Dendritic cell treated with granulocyte-macrophage colony-stimulating factor and Interleukin-4, amounts not matched to agents 40 ng/mL and 50 ng/mL, for 4 days (primary cell): ENCODE data around the gene GJC2.

ENCODE experiments used
- H3K27ac Mint-ChIP-seq: one replicate; pipeline ENCODE4 v1.8.0; 2022; ENCODE audit warnings: mild to moderate bottlenecking, mixed read lengths
- H3K27me3 Mint-ChIP-seq: one replicate; pipeline ENCODE4 v1.8.0; 2022; ENCODE audit warnings: mild to moderate bottlenecking, mixed read lengths
- H3K36me3 Mint-ChIP-seq: one replicate; pipeline ENCODE4 v1.8.0; 2022; ENCODE audit warnings: low read depth, mixed read lengths
- H3K4me1 Mint-ChIP-seq: one replicate; pipeline ENCODE4 v1.8.0; 2022; ENCODE audit warnings: low read depth, mixed read lengths
- H3K4me3 Mint-ChIP-seq: one replicate; pipeline ENCODE4 v1.8.0; 2022; ENCODE audit warnings: mild to moderate bottlenecking, moderate library complexity, mixed read lengths
- H3K9me3 Mint-ChIP-seq: one replicate; pipeline ENCODE4 v1.8.0; 2022; ENCODE audit warnings: mixed read lengths
- intact Hi-C: fragments of 100-400 bp; cut with micrococcal nuclease; formaldehyde crosslinking; loops from one replicate; pipeline ENCODE4 v1.15.0; 2022

GJC2 gene

GRCh38 chr1:228154021-228154669, 4.4 kb downstream of the GJC2 start:
- Mint-ChIP-seq H3K36me3 (peaks cover 19% of the 10 kb centered on the region), H3K9me3 (no peaks in the 10 kb centered on the region), H3K27ac (no peak overlapping the region), H3K4me3 (no peak overlapping the region), H3K4me1 (peaks cover 12% of the 10 kb centered on the region), H3K27me3 (peaks cover 8% of the 10 kb centered on the region)
- intact Hi-C loops = no loop called here

DNA sequence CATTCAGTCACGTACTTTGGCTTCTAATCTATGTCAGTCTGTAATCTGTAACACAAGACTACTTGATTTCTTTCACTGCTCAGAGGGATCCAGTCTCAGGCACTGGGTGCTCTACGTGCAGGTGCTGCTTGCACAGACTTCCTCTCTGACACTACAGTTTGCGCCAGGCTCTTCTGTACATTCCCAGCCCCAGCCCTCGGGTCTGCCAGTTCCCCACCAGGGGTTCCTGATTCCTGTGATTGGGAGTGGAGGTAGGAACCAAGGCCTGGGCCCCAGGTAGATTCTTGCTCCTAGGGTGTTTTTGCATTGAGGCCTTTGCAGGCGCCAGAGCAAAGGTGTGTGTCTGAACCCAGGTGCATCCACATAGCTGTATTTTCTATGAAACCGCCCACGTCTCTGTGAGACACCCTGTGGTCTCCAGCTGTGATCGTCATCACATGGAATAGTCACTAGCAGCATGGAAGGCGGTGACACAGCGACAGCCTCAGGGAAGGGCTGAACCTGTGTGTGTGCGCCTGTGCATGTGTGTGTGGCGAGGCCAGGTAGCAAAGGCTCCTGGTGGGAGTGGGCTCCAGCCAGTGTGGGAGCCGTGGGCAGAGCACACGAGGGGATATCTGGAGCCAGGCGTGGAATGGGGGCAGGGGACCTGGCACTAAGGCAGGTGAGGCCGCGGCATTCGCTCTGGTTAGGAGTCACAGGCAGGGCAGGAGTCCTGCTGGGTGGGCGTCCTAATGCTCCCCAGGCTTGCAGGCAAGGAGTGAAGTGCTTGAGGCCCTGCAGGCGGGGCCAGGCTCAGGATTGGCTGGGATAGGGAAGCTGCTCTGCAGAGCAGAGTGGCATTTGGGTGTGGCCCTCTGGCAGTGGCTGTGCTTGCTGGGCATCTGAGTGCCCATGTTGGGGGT, 5.2 kb downstream of the GJC2 start:
- Mint-ChIP-seq H3K27ac (no peak overlapping the region), H3K27me3 (peaks cover 8% of the 10 kb centered on the region), H3K4me1 (peaks cover 12% of the 10 kb centered on the region), H3K9me3 (no peaks in the 10 kb centered on the region), H3K4me3 (no peak overlapping the region), H3K36me3 (peaks cover 11% of the 10 kb centered on the region)
- intact Hi-C loops = no loop called here

GRCh38 chr1:228155596-228156514, 6.1 kb downstream of the GJC2 start:
- no peak overlapping the region for H3K27ac Mint-ChIP-seq

GRCh38 chr1:228156515-228156881, 6.8 kb downstream of the GJC2 start:
- intact Hi-C loops = no loop called here
- Mint-ChIP-seq H3K27me3 (peaks cover 8% of the 10 kb centered on the region), H3K9me3 (no peaks in the 10 kb centered on the region), H3K27ac (no peak overlapping the region), H3K4me3 (no peak overlapping the region), H3K36me3 (peaks cover under 1% of the 10 kb centered on the region), H3K4me1 (peaks cover 16% of the 10 kb centered on the region)

More at GRCh38 chr1:228155596-228156514, 6.1 kb downstream of the GJC2 start:
- H3K4me1 Mint-ChIP-seq = peaks cover 12% of the 10 kb centered on the region
- H3K4me3 Mint-ChIP-seq = no peak overlapping the region
- H3K27me3 Mint-ChIP-seq = peaks cover 8% of the 10 kb centered on the region
- intact Hi-C loops = no loop called here
- H3K9me3 Mint-ChIP-seq = no peaks in the 10 kb centered on the region
- peaks cover 6% of the 10 kb centered on the region for H3K36me3 Mint-ChIP-seq

- H3K36me3 Mint-ChIP-seq = no peaks in the 10 kb centered on the region
- no peak overlapping the region for H3K27ac Mint-ChIP-seq
- peaks cover 21% of the 10 kb centered on the region for H3K4me1 Mint-ChIP-seq
- intact Hi-C loops = no loop called here
- peaks cover 14% of the 10 kb centered on the region for H3K27me3 Mint-ChIP-seq
- no peaks in the 10 kb centered on the region for H3K9me3 Mint-ChIP-seq
- no peak overlapping the region for H3K4me3 Mint-ChIP-seq
Observed at GRCh38 chr1:228156941-228157728, 7.4 kb downstream of the GJC2 start.

DNA sequence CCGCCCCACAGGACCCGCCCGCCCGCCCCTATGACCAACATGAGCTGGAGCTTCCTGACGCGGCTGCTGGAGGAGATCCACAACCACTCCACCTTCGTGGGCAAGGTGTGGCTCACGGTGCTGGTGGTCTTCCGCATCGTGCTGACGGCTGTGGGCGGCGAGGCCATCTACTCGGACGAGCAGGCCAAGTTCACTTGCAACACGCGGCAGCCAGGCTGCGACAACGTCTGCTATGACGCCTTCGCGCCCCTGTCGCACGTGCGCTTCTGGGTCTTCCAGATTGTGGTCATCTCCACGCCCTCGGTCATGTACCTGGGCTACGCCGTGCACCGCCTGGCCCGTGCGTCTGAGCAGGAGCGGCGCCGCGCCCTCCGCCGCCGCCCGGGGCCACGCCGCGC, 8.0 kb downstream of the GJC2 start:
- H3K9me3 Mint-ChIP-seq = no peaks in the 10 kb centered on the region
- H3K27me3 Mint-ChIP-seq = peaks cover 20% of the 10 kb centered on the region
- no peaks in the 10 kb centered on the region for H3K36me3 Mint-ChIP-seq
- H3K4me3 Mint-ChIP-seq = no peak overlapping the region
- intact Hi-C loops = no loop called here
- H3K27ac Mint-ChIP-seq = no peak overlapping the region
- H3K4me1 Mint-ChIP-seq = peaks cover 27% of the 10 kb centered on the region

GRCh38 chr1:228158151-228159007, 8.6 kb downstream of the GJC2 start:
- H3K9me3 Mint-ChIP-seq = no peaks in the 10 kb centered on the region
- H3K27me3 Mint-ChIP-seq = peaks cover 26% of the 10 kb centered on the region
- H3K4me3 Mint-ChIP-seq = no peak overlapping the region
- intact Hi-C loops = no loop called here
- no peaks in the 10 kb centered on the region for H3K36me3 Mint-ChIP-seq
- no peak overlapping the region for H3K27ac Mint-ChIP-seq
- H3K4me1 Mint-ChIP-seq = peaks cover 34% of the 10 kb centered on the region

DNA sequence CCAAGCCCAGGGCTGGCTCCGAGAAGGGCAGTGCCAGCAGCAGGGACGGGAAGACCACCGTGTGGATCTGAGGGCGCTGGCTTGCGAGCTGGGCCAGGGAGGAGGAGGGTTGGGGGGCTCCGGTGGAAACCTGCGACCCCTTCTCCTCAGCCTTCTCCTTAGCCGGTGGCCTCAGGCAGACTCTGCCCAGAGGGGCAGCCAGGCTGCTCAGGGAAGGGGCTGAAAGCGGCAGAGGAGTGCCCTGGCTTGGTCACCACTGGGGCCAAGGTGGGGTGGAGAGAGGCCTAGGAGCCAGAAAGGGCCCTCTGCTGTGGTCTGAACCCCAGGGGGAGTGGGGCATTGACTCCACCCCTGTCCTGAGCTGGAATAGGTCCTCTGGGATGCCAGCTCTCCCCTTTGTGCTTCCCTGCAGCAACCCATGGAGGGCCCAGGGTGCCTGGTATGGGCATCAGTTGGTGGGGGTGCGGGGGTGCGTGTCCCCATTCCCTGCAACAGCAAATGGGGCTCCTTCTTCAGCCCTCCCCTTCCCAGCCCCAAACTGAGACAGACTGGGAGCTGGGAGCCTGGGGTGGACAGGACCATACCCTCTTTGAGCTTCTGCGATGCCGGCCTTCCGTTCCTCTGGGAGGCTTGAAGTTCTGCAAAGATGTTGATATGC, 9.4 kb downstream of the GJC2 start:
- intact Hi-C loops = no loop called here
- Mint-ChIP-seq H3K27ac (no peak overlapping the region), H3K4me1 (peaks cover 41% of the 10 kb centered on the region), H3K9me3 (no peaks in the 10 kb centered on the region), H3K36me3 (no peaks in the 10 kb centered on the region), H3K4me3 (no peak overlapping the region), H3K27me3 (peaks cover 29% of the 10 kb centered on the region)

DNA sequence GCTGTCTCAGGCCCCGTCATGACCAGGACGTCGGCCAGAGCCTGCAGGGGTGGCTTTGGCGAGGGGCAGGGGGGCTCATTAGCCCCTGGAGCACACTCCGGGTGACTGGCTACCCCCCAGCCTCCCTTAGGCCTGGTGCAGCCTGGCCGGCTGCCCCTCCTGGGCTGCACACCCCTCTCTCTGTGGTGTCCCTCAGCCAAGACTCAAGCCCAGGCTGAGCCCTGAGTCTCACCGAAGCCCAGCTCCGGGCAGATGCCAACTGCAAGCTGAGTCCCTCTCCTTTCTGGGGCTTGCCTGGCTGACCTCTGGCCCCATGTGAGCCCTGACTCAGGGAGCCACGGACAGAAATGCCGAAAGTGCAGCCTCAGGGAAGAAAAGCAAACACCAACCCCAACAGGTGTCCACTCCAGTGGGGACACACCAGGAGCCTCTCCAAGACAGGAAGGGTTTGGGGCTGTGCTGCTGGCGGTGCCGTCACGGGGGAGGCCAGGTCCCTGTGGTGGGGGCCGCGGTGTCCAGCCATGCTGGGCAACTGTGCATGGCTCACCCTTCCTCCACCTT, 10.6 kb downstream of the GJC2 start:
- Mint-ChIP-seq H3K4me3 (no peak overlapping the region), H3K9me3 (no peaks in the 10 kb centered on the region), H3K27me3 (peaks cover 29% of the 10 kb centered on the region), H3K27ac (no peak overlapping the region), H3K4me1 (peaks cover 47% of the 10 kb centered on the region), H3K36me3 (no peaks in the 10 kb centered on the region)
- intact Hi-C loops = no loop called here

DNA sequence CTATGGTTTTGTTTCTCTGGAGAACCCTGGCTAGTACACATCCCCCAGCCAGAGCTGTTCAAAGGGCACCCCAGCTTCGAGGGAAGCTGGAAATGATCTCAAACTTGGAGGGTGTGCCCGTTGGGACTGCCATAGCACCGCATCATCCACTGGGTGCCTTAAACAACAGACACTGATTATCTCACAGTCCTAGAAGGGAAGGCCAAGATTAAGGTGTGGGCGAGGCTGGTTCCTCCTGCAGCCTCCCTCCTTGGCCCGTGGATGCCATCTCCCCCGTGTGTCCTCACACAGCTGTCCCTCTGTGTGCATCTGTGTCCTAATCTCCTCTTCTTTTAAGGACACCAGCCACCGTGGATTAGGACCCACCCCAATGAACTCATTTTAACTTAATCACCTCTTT, 11.6 kb downstream of the GJC2 start:
- no peak overlapping the region for H3K27ac Mint-ChIP-seq
- peaks cover 29% of the 10 kb centered on the region for H3K27me3 Mint-ChIP-seq
- H3K4me1 Mint-ChIP-seq = peaks cover 43% of the 10 kb centered on the region
- no peaks in the 10 kb centered on the region for H3K9me3 Mint-ChIP-seq
- no peak overlapping the region for H3K4me3 Mint-ChIP-seq
- intact Hi-C loops = no loop called here
- H3K36me3 Mint-ChIP-seq = no peaks in the 10 kb centered on the region

DNA sequence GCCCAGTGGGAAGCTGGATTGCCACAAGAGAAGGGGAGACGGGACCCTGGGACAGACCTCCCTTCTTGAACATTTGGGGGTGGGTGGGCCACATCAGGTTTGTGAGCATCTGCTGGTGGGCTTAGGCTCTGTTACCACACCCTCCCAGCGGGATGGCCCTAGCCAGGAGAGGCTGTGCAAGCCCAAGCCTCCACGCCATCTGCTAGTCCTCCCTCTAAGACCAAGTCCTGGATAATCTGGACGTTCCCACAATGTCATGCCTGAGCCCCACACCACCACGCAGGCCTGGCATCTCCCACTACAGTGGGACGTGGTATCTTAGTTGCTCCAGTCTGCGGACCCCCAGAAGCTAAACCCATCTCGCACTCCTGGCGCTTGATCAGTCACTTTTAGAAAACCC, 12.1 kb downstream of the GJC2 start:
- H3K4me1 Mint-ChIP-seq = peaks cover 48% of the 10 kb centered on the region
- peaks cover 26% of the 10 kb centered on the region for H3K27me3 Mint-ChIP-seq
- no peaks in the 10 kb centered on the region for H3K9me3 Mint-ChIP-seq
- H3K36me3 Mint-ChIP-seq = no peaks in the 10 kb centered on the region
- peak overlapping the region; percentile 91 for H3K27ac Mint-ChIP-seq
- no peak overlapping the region for H3K4me3 Mint-ChIP-seq
- intact Hi-C loops = no loop called here
